Loucy (cell line): Measurements from ENCODE around the gene FHL3.
"Not testable (repeated sequence)": the region's sequence is repeated elsewhere in the genome, so short reads cannot be mapped to it uniquely, and the experiment has no call there.

Experiments
- H2AFZ ChIP-seq: fragments of 200-600 bp; sonication (generic); 2 replicates; pipeline ENCODE4 v1.6.0; 2016; ENCODE audit warnings: antibody characterized with exemption, mild to moderate bottlenecking, low read length, moderate library complexity
- H3F3A ChIP-seq: fragments of 200-600 bp; 2 replicates; pipeline ENCODE4 v1.6.0; 2016; ENCODE audit warnings: antibody characterized with exemption, low read depth, mild to moderate bottlenecking
- H3K27me3 ChIP-seq: fragments of 200-600 bp; sonication (generic); 2 replicates; pipeline ENCODE4 v1.6.1; 2014; ENCODE audit warnings: low read length, mild to moderate bottlenecking; ENCODE audit not compliant: insufficient read depth, poor library complexity, severe bottlenecking
- H3K36me3 ChIP-seq: fragments of 200-600 bp; sonication (generic); 2 replicates; pipeline ENCODE4 v1.6.1; 2016; ENCODE audit warnings: low read length; ENCODE audit not compliant: insufficient read depth
- H3K4me1 ChIP-seq: fragments of 200-600 bp; sonication (generic); 2 replicates; pipeline ENCODE4 v1.5.1; 2014; ENCODE audit warnings: low read length, mild to moderate bottlenecking; ENCODE audit not compliant: insufficient read depth, poor library complexity, severe bottlenecking
- H3K4me2 ChIP-seq: fragments of 200-600 bp; sonication (generic); 2 replicates; pipeline ENCODE4 v1.6.0; 2014; ENCODE audit warnings: antibody characterized with exemption, low read length, low read depth, mild to moderate bottlenecking; ENCODE audit not compliant: poor library complexity, severe bottlenecking
- H3K4me3 ChIP-seq: fragments of 200-600 bp; sonication (generic); 2 replicates; pipeline ENCODE4 v1.5.1; 2014; ENCODE audit warnings: low read length, mild to moderate bottlenecking, mixed read lengths; ENCODE audit not compliant: poor library complexity, severe bottlenecking
- H3K79me2 ChIP-seq: fragments of 200-600 bp; sonication (generic); 2 replicates; pipeline ENCODE4 v1.6.1; 2014; ENCODE audit warnings: low read length; ENCODE audit not compliant: insufficient read depth
- H3K9ac ChIP-seq: fragments of 200-600 bp; sonication (generic); 2 replicates; pipeline ENCODE4 v1.6.0; 2014; ENCODE audit warnings: mild to moderate bottlenecking, low read depth, low read length, moderate library complexity; ENCODE audit not compliant: poor library complexity, severe bottlenecking
- H3K9me2 ChIP-seq: fragments of 200-600 bp; sonication (generic); replicated peaks from 2 replicates; pipeline ENCODE4 v1.6.1; 2016; ENCODE audit warnings: low read depth, low read length, mixed read lengths
- H3K9me3 ChIP-seq: fragments of 200-600 bp; sonication (generic); 2 replicates; pipeline ENCODE4 v1.6.1; 2014; ENCODE audit warnings: mild to moderate bottlenecking, antibody characterized with exemption, low read length, low read depth; ENCODE audit not compliant: insufficient read depth
- H4K20me1 ChIP-seq: fragments of 200-600 bp; sonication (generic); 2 replicates; pipeline ENCODE4 v1.6.0; 2014; ENCODE audit warnings: antibody characterized with exemption, low read length, mild to moderate bottlenecking; ENCODE audit not compliant: insufficient read depth, poor library complexity, severe bottlenecking
- CTCF ChIP-seq: fragments of 200-600 bp; sonication (generic); conservative IDR thresholded peaks from 2 replicates; pipeline ENCODE4 v1.5.1; 2014; ENCODE audit warnings: mild to moderate bottlenecking, antibody characterized with exemption, low read length
- EZH2phosphoT487 ChIP-seq: fragments of 200-600 bp; IDR thresholded peaks from 2 replicates; pipeline ENCODE4 v1.6.1; 2018; ENCODE audit warnings: antibody characterized with exemption, mild to moderate bottlenecking, moderate library complexity, borderline replicate concordance

The FHL3 gene

GRCh38 chr1:37974567-37974966 lies 30.7 kb downstream of the FHL3 start:
- Histone ChIP-seq H3K4me3 (no peak overlapping the region), H3K9me3 (no peaks in the 10 kb centered on the region), H3K27me3 (no peaks in the 10 kb centered on the region), H3K9me2 (no peaks in the 10 kb centered on the region), H3K79me2 (no peaks in the 10 kb centered on the region), H2AFZ (no peak overlapping the region), H3K4me2 (no peak overlapping the region), H4K20me1 (no peaks in the 10 kb centered on the region), H3K4me1 (no peaks in the 10 kb centered on the region), H3K36me3 (peaks cover 49% of the 10 kb centered on the region; the same call in 1 of the 2 replicates), H3F3A (no peaks in the 10 kb centered on the region), H3K9ac (no peak overlapping the region)
- TF ChIP-seq CTCF = no peak
- no peak for TF ChIP-seq EZH2phosphoT487

- H4K20me1 ChIP-seq, H3K4me2 ChIP-seq, H2AFZ ChIP-seq, H3K9me3 ChIP-seq, H3K9me2 ChIP-seq, H3K27me3 ChIP-seq, H3K9ac ChIP-seq, H3F3A ChIP-seq, H3K4me1 ChIP-seq, H3K79me2 ChIP-seq, H3K4me3 ChIP-seq: not testable (repeated sequence)
- peaks cover 49% of the 10 kb centered on the region; the same call in 1 of the 2 replicates for H3K36me3 ChIP-seq
Observed at GRCh38 chr1:37973684-37974083, 31.6 kb downstream of the FHL3 start.

- Histone ChIP-seq H3K9me3 (no peaks in the 10 kb centered on the region), H3K4me2 (no peak overlapping the region), H3K36me3 (peaks cover 58% of the 10 kb centered on the region; the same call in 1 of the 2 replicates), H3K79me2 (no peaks in the 10 kb centered on the region), H3K9ac (no peak overlapping the region), H3K4me3 (no peak overlapping the region), H3K27me3 (no peaks in the 10 kb centered on the region), H3K4me1 (no peaks in the 10 kb centered on the region), H4K20me1 (no peaks in the 10 kb centered on the region), H2AFZ (no peak overlapping the region), H3F3A (no peaks in the 10 kb centered on the region), H3K9me2 (no peaks in the 10 kb centered on the region)
- TF ChIP-seq CTCF = no peak
- no peak for TF ChIP-seq EZH2phosphoT487
Observed at GRCh38 chr1:37965301-37965700, 40.0 kb downstream of the FHL3 start.

- H2AFZ ChIP-seq, H3K4me3 ChIP-seq, H3K27me3 ChIP-seq, H3K9me2 ChIP-seq, H3K9me3 ChIP-seq, H3K4me2 ChIP-seq, H4K20me1 ChIP-seq, H3F3A ChIP-seq, H3K9ac ChIP-seq, H3K79me2 ChIP-seq, H3K4me1 ChIP-seq: not testable (repeated sequence)
- peaks cover 59% of the 10 kb centered on the region; the same call in 1 of the 2 replicates for H3K36me3 ChIP-seq
Observed at GRCh38 chr1:37964106-37964505, 41.2 kb downstream of the FHL3 start.
